Liver (tissue), 9 donors: ENCODE measurements around the gene RAB11A. TPM values are rescaled to one million over a fixed set of nuclear protein-coding genes. Genes with fewer than 3 reads are reported as not detected.

Experiments
- DNase-seq: peaks from one replicate; pipeline ENCODE4 v3.0.0-alpha.2; 2017; ENCODE audit warnings: low spot score
- H3K27ac ChIP-seq, 2 donors: one replicate each; pipeline ENCODE4 v1.7.0; 2013; ENCODE audit warnings: inconsistent platforms in 2 of 2, low read length in 2 of 2, control low read depth in 1 of 2, low read depth in 1 of 2, mild to moderate bottlenecking in 1 of 2
- H3K27me3 ChIP-seq, 4 donors: one replicate each; pipeline versions ENCODE4 v1.6.1 to v1.7.0; 2013; ENCODE audit warnings: low read length in 3 of 4, inconsistent platforms in 1 of 4, mild to moderate bottlenecking in 1 of 4, moderate library complexity in 1 of 4; ENCODE audit not compliant: control insufficient read depth in 4 of 4, insufficient read depth in 4 of 4
- H3K36me3 ChIP-seq, 4 donors: one replicate each; pipeline versions ENCODE4 v1.6.1 to v1.7.0; 2013; ENCODE audit warnings: low read length in 3 of 4, mild to moderate bottlenecking in 3 of 4, low read depth in 1 of 4, moderate library complexity in 1 of 4; ENCODE audit not compliant: control insufficient read depth in 4 of 4, insufficient read depth in 3 of 4
- H3K4me1 ChIP-seq, 4 donors: one replicate each; pipeline versions ENCODE4 v1.6.1 to v1.7.0; 2013; ENCODE audit warnings: low read length in 3 of 4, mild to moderate bottlenecking in 3 of 4, moderate library complexity in 1 of 4; ENCODE audit not compliant: control insufficient read depth in 4 of 4, insufficient read depth in 4 of 4
- H3K4me3 ChIP-seq, 3 donors: one replicate each; pipeline versions ENCODE4 v1.6.1 to v1.7.0; 2013; ENCODE audit warnings: low read length in 3 of 3, control low read depth in 1 of 3, low read depth in 1 of 3, mild to moderate bottlenecking in 1 of 3
- H3K9ac ChIP-seq, 2 donors: one replicate each; pipeline ENCODE4 v1.7.0; 2013; ENCODE audit warnings: low read length in 2 of 2, mild to moderate bottlenecking in 2 of 2, moderate library complexity in 2 of 2, control low read depth in 1 of 2, low read depth in 1 of 2
- H3K9me3 ChIP-seq, 4 donors: one replicate each; pipeline versions ENCODE4 v1.6.1 to v1.7.0; 2013; ENCODE audit warnings: low read length in 3 of 4; ENCODE audit not compliant: control insufficient read depth in 4 of 4
- CTCF ChIP-seq: fragments of 150-350 bp; IDR thresholded peaks from 2 replicates; pipeline ENCODE4 v1.5.1; 2017; ENCODE audit warnings: improper control_type of control experiment, low read depth, low read length; ENCODE audit not compliant: missing input control
- EGR1 ChIP-seq, 2 donors: IDR thresholded peaks; 2 replicates each; pipeline ENCODE4 v1.6.1; 2016 to 2018; ENCODE audit warnings: antibody characterized with exemption in 2 of 2, low read depth in 2 of 2
- FOXA1 ChIP-seq: IDR thresholded peaks from 2 replicates; pipeline ENCODE4 v1.6.1; 2016; ENCODE audit warnings: antibody characterized with exemption
- FOXA2 ChIP-seq: IDR thresholded peaks from 2 replicates; pipeline ENCODE4 v1.6.1; 2016; ENCODE audit warnings: antibody characterized with exemption
- GABPA ChIP-seq, 2 donors: IDR thresholded peaks in 1 of 2; conservative IDR thresholded peaks in 1 of 2; 2 replicates each; pipeline ENCODE4 v1.6.1; 2016; ENCODE audit warnings: antibody characterized with exemption in 2 of 2, mild to moderate bottlenecking in 1 of 2, moderate library complexity in 1 of 2
- HNF4A ChIP-seq, 2 donors: conservative IDR thresholded peaks; 2 replicates each; pipeline ENCODE4 v1.6.1; 2016; ENCODE audit warnings: antibody characterized with exemption in 2 of 2, mild to moderate bottlenecking in 2 of 2
- HNF4G ChIP-seq: IDR thresholded peaks from 2 replicates; pipeline ENCODE4 v1.6.1; 2016; ENCODE audit warnings: antibody characterized with exemption
- JUND ChIP-seq, 2 donors: IDR thresholded peaks; 2 replicates each; pipeline ENCODE4 v1.6.1; 2016; ENCODE audit warnings: antibody characterized with exemption in 2 of 2
- NR2F2 ChIP-seq: IDR thresholded peaks from 2 replicates; pipeline ENCODE4 v1.6.1; 2016; ENCODE audit warnings: antibody characterized with exemption
- RAD21 ChIP-seq, 2 donors: IDR thresholded peaks; 2 replicates each; pipeline ENCODE4 v1.6.1; 2016; ENCODE audit warnings: antibody characterized with exemption in 2 of 2, mild to moderate bottlenecking in 2 of 2
- REST ChIP-seq: IDR thresholded peaks from 2 replicates; pipeline ENCODE4 v1.6.1; 2016; ENCODE audit warnings: antibody characterized with exemption, mild to moderate bottlenecking
- RXRA ChIP-seq, 2 donors: IDR thresholded peaks; 2 replicates each; pipeline ENCODE4 v1.6.1; 2017 to 2018; ENCODE audit warnings: antibody characterized with exemption in 2 of 2, mild to moderate bottlenecking in 1 of 2
- SP1 ChIP-seq: IDR thresholded peaks from 2 replicates; pipeline ENCODE4 v1.6.1; 2018; ENCODE audit warnings: antibody characterized with exemption, mild to moderate bottlenecking
- TAF1 ChIP-seq: conservative IDR thresholded peaks from 2 replicates; pipeline ENCODE4 v1.6.1; 2016; ENCODE audit warnings: antibody characterized with exemption, mild to moderate bottlenecking
- YY1 ChIP-seq: IDR thresholded peaks from 2 replicates; pipeline ENCODE4 v1.6.1; 2016; ENCODE audit warnings: antibody characterized with exemption, mild to moderate bottlenecking
- WGBS: extraction: QIAGEN DNeasy Blood & Tissue Kit; methylation state at CpG from one replicate; pipeline ENCODE4 v1.1.7; 2013; 5-methylcytosine and 5-hydroxymethylcytosine counted together
- polyA plus RNA-seq, 2 donors: library from polyadenylated mRNA; stranded (reverse) in 1 of 2; unstranded in 1 of 2; fragments of 200-250 nt in 1 of 2; fragments of >200 nt in 1 of 2; fragmentation: Nextera tagmentation in 1 of 2; extraction: Ambion mirVana in 1 of 2; gene quantifications; one replicate each; pipeline versions ENCODE4 v1.2.1 to v1.2.3, GENCODE V29; 2013 to 2015
- total RNA-seq, 2 donors: library from RNA; depleted of rRNA; stranded (reverse); fragments of >200 nt; gene quantifications; one replicate each; pipeline ENCODE4 v1.2.3, GENCODE V29; 2014
- TF ChIP-seq, protein P1 (sequence below): IDR thresholded peaks from 2 replicates; pipeline ENCODE4 v1.6.1; 2016; ENCODE audit warnings: antibody characterized with exemption
- TF ChIP-seq, protein P2 (sequence below): IDR thresholded peaks from 2 replicates; pipeline ENCODE4 v1.6.1; 2016; ENCODE audit warnings: antibody characterized with exemption
- TF ChIP-seq, protein P3 (sequence below): IDR thresholded peaks from 2 replicates; pipeline ENCODE4 v1.6.1; 2016; ENCODE audit warnings: antibody characterized with exemption
- donor health status: healthy.
- donor health status: healthy.
- donor health status: healthy.
- donor health status: healthy.
- donor health status: healthy.

The RAB11A gene
- total and polyA plus RNA-seq, 4 donors = 40.6 to 100 (median 81.7) TPM

GRCh38 chr15:65835447-65835846 lies 33.8 kb upstream of the RAB11A start:
- H3K27me3 ChIP-seq = no peaks in the 10 kb centered on the region
- peaks cover 11 to 27% (median 23%) of the 10 kb centered on the region in 4 donors for H3K4me1 ChIP-seq
- H3K4me3 ChIP-seq = no peak overlapping the region
- 86% methylated on average over 4 of the region's 4 CpGs for whole genome bisulfite sequencing
- H3K36me3 ChIP-seq = no peaks in the 10 kb centered on the region
- DNase-seq = no peak
- TF ChIP-seq CTCF (no peak), JUND (IDR thresholded peaks at IDR 0.05) (no peak), RAD21 (IDR thresholded peaks at IDR 0.05) (no peak), FOXA1 (no peak), FOXA2 (no peak), HNF4A (conservative IDR thresholded peaks at IDR 0.05) (no peak), NR2F2 (no peak), EGR1 (IDR thresholded peaks at IDR 0.05; ENCODE audit: low read depth in 2 of 2) (no peak), HNF4G (no peak), REST (no peak), GABPA (IDR thresholded peaks at IDR 0.05 in 1 of 2, conservative IDR thresholded peaks at IDR 0.05 in 1 of 2) (no peak), TAF1 (no peak), RXRA (IDR thresholded peaks at IDR 0.05) (no peak), YY1 (no peak), SP1 (no peak)
- TF ChIP-seq, protein P1, sequence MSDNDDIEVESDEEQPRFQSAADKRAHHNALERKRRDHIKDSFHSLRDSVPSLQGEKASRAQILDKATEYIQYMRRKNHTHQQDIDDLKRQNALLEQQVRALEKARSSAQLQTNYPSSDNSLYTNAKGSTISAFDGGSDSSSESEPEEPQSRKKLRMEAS = no peak
- TF ChIP-seq, protein P2, sequence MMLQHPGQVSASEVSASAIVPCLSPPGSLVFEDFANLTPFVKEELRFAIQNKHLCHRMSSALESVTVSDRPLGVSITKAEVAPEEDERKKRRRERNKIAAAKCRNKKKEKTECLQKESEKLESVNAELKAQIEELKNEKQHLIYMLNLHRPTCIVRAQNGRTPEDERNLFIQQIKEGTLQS = no peak
- TF ChIP-seq, protein P3, sequence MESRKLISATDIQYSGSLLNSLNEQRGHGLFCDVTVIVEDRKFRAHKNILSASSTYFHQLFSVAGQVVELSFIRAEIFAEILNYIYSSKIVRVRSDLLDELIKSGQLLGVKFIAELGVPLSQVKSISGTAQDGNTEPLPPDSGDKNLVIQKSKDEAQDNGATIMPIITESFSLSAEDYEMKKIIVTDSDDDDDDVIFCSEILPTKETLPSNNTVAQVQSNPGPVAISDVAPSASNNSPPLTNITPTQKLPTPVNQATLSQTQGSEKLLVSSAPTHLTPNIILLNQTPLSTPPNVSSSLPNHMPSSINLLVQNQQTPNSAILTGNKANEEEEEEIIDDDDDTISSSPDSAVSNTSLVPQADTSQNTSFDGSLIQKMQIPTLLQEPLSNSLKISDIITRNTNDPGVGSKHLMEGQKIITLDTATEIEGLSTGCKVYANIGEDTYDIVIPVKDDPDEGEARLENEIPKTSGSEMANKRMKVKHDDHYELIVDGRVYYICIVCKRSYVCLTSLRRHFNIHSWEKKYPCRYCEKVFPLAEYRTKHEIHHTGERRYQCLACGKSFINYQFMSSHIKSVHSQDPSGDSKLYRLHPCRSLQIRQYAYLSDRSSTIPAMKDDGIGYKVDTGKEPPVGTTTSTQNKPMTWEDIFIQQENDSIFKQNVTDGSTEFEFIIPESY = no peak
- H3K9ac ChIP-seq = no peak overlapping the region
- no peak overlapping the region for H3K27ac ChIP-seq
- no peaks in the 10 kb centered on the region for H3K9me3 ChIP-seq
